Smooth muscle cell of the coronary artery (primary cell): Measurements from ENCODE around the gene MARK2. TPM values are rescaled to one million over a fixed set of nuclear protein-coding genes. Genes with fewer than 3 reads are reported as not detected.

Experiments used
- total RNA-seq: library from RNA; depleted of rRNA; stranded (reverse); fragments of >200 nt; gene quantifications from 2 replicates; pipeline ENCODE4 v1.2.3, GENCODE V29; 2014; ENCODE audit warnings: low replicate concordance

MARK2 gene
- total RNA-seq: 2.0 and 6.4 TPM in 2 replicates

DNA sequence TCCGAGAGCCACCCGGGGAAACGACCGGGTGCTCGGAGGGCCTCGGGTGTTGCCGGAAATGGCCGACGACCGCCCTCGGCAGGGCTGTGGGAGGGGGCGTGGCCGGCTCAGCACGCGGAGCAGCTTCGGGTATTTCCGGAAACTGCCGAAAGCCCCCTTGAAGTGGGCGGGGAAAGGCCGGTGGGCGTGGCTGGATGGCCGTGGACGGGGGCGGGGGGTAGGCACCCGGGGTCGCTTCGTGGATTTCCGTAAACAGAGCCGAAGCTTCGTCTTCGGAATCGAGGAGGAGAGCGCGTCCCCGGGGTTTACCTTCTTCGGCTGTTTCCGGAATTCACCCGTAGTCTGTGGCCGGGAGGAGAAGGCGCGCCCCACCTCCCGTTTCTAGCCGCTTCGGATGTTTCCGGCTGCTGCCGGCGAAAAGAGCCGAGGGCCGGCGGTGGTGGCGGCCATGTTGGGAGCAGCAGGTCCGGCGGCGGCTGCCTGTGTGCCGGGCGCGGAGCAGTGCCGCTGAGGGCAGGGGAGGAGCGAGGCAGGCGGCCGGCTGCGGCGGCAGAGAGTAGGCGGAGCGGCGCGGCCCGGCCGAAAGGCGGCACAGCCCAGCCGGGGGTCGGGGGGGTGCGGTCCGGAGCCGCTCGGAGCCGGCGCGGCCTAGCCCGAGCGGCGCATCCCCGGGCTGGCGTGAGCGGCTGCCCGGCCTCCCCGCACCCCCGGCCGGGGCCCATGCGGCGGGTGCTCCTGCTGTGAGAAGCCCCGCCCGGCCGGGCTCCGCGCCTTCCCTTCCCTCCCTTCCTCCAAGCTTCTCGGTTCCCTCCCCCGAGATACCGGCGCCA, at the start of gene MARK2:
MARK2 (plus strand) TSS at position 433 of the 830 bp plus-strand sequence; CDS start at position 830, 397 bp downstream.

DNA sequence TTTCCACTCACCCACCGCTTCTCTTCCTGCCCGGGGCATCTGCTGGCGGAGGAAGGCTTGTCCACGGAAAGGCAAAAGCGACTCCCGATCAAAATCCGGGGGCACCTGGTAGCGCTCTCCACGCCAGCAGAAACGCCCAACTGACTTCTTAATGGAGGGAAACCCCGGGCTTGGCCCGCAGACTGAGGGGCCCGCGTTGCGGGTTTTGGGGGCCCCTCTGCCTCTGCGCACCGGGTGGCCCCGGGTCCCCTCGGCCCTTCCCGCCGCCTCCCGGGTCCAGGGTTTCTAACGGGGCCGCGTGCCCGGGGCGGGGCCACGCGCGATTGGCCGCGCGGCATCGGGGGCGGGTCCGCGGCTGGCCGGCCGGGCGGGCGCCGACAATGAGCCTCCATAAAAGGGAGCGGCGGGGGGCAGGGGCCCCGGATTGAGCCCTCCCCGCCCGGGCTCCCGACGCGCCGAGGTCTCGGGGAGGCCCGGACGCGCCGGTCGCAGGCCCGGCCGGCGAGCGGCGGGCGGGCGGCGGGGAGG, 25.8 kb upstream of the MARK2 start, which contains the start of gene SPINDOC:
SPINDOC (plus strand) TSS at position 422 of the 528 bp plus-strand sequence. CDS start 231 bp downstream, outside the sequence.

DNA sequence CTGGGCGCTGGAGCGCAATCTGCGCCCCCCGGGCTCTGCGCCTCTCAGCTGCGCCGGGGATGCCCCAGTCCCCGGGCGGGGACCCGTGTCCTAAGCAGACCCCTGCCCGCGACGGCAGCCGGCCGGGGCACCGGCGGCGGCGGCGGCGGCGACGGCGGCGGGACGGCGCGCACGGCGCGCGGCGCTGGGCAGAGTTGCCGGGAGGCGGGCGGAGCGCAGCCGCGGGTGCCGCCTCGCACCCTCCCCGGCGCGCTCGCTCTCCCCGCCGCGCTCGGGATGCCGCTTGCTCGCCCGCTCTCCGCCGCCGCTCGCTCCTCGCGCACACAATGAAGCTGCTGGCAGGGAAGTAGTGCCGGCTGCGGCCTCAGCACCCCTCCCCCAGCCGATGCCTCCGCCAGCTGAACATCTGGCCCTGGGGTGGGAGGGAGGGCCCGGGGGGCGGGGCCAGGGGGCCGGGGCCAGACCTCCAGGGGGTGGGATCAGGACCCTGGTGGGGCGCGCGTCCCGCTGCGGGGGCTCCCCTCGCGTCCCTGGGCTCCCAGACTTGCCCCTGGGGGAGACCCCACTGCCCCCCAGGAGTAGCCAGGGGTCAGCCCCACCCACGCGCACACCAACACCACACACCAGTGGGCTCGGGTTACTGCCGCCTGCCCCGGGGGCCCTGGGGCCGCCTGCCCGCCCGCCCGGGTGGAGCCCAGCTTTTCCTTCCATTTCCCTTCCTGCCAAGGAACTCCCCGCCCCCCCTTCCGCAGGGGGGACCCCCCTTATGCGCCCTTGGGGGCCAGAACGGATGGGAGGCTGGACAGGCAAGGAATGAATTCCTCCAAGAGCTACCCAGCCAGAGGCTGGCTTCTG, 78.2 kb downstream of the MARK2 start, which contains the start of gene RCOR2:
RCOR2 (minus strand) TSS at position 328 of the 855 bp plus-strand sequence. CDS start 708 bp downstream, outside the sequence.

DNA sequence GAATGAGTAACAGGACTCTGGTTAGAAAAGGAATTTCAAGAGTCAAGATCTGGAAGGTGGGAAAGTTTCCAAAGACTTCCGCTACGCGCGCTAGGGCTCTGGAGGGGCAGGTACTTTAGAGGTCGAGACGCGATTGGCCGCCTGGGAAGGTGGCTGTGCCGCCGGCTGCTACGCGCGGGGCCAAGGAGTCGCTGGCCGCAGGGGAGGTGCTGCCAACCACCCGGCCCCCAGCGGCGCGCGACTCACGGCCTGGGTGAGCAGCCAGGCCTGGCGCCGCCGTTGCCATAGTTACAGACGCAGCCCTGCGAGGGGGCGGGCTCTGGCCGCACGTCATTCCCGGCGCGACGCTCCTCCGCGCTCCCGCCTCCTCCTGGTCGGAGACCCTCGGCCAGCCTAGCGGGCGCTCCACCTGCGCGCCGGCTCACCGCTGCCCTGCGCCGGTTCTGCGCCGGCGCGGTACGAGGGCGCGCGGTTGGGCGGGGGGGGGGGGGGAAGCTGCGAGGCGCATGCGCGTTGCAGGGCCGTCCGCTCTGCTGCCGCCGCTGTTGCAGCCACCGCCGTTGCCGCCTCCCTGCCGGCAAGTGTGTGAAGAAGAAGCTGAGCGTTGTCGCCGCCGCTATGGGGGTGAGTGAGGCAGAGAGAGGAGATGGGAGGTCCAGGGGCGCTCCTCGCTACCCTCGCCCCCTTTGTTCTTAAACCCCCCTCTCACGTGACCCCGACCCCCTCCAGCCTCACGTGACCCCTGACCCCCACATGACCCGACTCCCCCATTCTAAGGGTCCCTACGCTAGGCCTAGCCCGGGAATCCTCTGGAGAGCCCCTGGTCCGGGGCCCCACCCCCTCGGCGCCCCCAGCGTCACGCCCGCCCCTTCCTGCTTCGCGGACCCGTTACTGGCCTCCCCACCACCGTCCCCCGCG, 99.8 kb downstream of the MARK2 start, which contains the start of gene NAA40:
NAA40 (plus strand) TSS at position 524 of the 918 bp plus-strand sequence; CDS start at position 619, 95 bp downstream.

Other genes starting within 250 kb of the MARK2 start
- 18.1 and 52.2 TPM in 2 replicates for gene PLAAT3, start 224.7 kb upstream of the MARK2 start, total RNA-seq
- 57.1 and 70.7 TPM in 2 replicates for gene ATL3, start 167.7 kb upstream of the MARK2 start, total RNA-seq
- gene RTN3, start 157.6 kb upstream of the MARK2 start, total RNA-seq: 24.1 and 35.3 TPM in 2 replicates
- 10.0 and 17.2 TPM in 2 replicates for gene ZFTA, start 70.3 kb upstream of the MARK2 start, total RNA-seq
- gene SPINDOC, start 25.7 kb upstream of the MARK2 start, total RNA-seq: 6.7 and 12.0 TPM in 2 replicates
- 0.70 and 4.5 TPM in 2 replicates for gene RCOR2, start 78.1 kb downstream of the MARK2 start, total RNA-seq
- 9.3 and 13.5 TPM in 2 replicates for gene NAA40, start 99.9 kb downstream of the MARK2 start, total RNA-seq
- 198 and 548 TPM in 2 replicates for gene COX8A, start 135.5 kb downstream of the MARK2 start, total RNA-seq
- gene OTUB1, start 147.3 kb downstream of the MARK2 start, total RNA-seq: 59.2 and 63.1 TPM in 2 replicates
- gene FLRT1, start 196.8 kb downstream of the MARK2 start, total RNA-seq: under 0.01 TPM in 1 of 2 replicates, not detected in the other